DND-41 (cell line): Measurements from ENCODE around the gene MSL1.

Source experiments
- ATAC-seq: fragments of 200-7000 bp; cut with Tn5 transposase; 3 replicates; pipeline ENCODE4 v1.9.1; 2021; ENCODE audit warnings: low read depth; ENCODE audit not compliant: insufficient read depth
- DNase-seq: peaks from one replicate; pipeline ENCODE4 v3.0.0-alpha.2; 2020
- H2AFZ ChIP-seq: 2 replicates; pipeline ENCODE4 v1.6.0; 2012; ENCODE audit warnings: low read depth, low read length
- H3K27ac ChIP-seq: 2 replicates; pipeline ENCODE4 v1.5.1; 2012; ENCODE audit warnings: low read length, inconsistent platforms
- H3K27me3 ChIP-seq: fragments of 200-600 bp; sonication (generic); 2 replicates; pipeline ENCODE4 v1.6.0; 2012; ENCODE audit warnings: low read length, mild to moderate bottlenecking, inconsistent platforms; ENCODE audit not compliant: insufficient read depth, poor library complexity
- H3K36me3 ChIP-seq: 2 replicates; pipeline ENCODE4 v1.5.1; 2012; ENCODE audit warnings: low read length, inconsistent platforms; ENCODE audit not compliant: insufficient read depth
- H3K4me1 ChIP-seq: 2 replicates; pipeline ENCODE4 v1.5.1; 2012; ENCODE audit warnings: mild to moderate bottlenecking, low read length; ENCODE audit not compliant: insufficient read depth
- H3K4me2 ChIP-seq: 2 replicates; pipeline ENCODE4 v1.6.0; 2012; ENCODE audit warnings: mild to moderate bottlenecking, moderate library complexity, low read length, inconsistent platforms; ENCODE audit not compliant: insufficient read depth
- H3K4me3 ChIP-seq, 2 experiments: fragments of 200-600 bp in 1 of 2; shearing (Covaris generic) in 1 of 2; 2 replicates each; pipeline ENCODE4 v1.5.1; 2012 to 2016; ENCODE audit warnings: inconsistent platforms in 2 of 2, low read length in 2 of 2, mild to moderate bottlenecking in 2 of 2, low read depth in 1 of 2, moderate library complexity in 1 of 2
- H3K79me2 ChIP-seq: 2 replicates; pipeline ENCODE4 v1.6.0; 2012; ENCODE audit warnings: low read length, inconsistent platforms; ENCODE audit not compliant: insufficient read depth
- H3K9ac ChIP-seq: 2 replicates; pipeline ENCODE4 v1.6.0; 2012; ENCODE audit warnings: low read depth, mild to moderate bottlenecking, inconsistent platforms, low read length, moderate library complexity
- H3K9me3 ChIP-seq: 2 replicates; pipeline ENCODE4 v1.5.1; 2012; ENCODE audit warnings: low read length, moderate library complexity, mild to moderate bottlenecking, inconsistent platforms; ENCODE audit not compliant: insufficient read depth, severe bottlenecking
- H4K20me1 ChIP-seq: 2 replicates; pipeline ENCODE4 v1.6.0; 2012; ENCODE audit warnings: low read length; ENCODE audit not compliant: insufficient read depth
- CTCF ChIP-seq: IDR thresholded peaks from 2 replicates; pipeline ENCODE4 v1.5.1; 2012; ENCODE audit warnings: borderline replicate concordance, low read length, moderate library complexity, mild to moderate bottlenecking; ENCODE audit not compliant: poor library complexity, severe bottlenecking; ENCODE audit errors: extremely low read depth
- EZH2 ChIP-seq: IDR thresholded peaks from 3 replicates; pipeline ENCODE4 v1.6.1; 2012; ENCODE audit warnings: borderline replicate concordance, low read depth, mild to moderate bottlenecking, moderate library complexity, low read length, inconsistent platforms; ENCODE audit not compliant: severe bottlenecking

The MSL1 gene

GRCh38 chr17:40123811-40124114 lies 2.0 kb downstream of the MSL1 start:
- H3K4me1 ChIP-seq, result peaks cover 42% of the 10 kb centered on the region
- H3K36me3 ChIP-seq, result peaks cover 45% of the 10 kb centered on the region
- H3K27me3 ChIP-seq, result no peaks in the 10 kb centered on the region
- no peak for DNase-seq
- peak overlapping the region; percentile 75 for H3K27ac ChIP-seq
- H3K79me2 ChIP-seq, result peaks cover 71% of the 10 kb centered on the region
- peak overlapping the region; percentile 74 to 79; a peak in 3 of 4 replicates for H3K4me3 ChIP-seq
- peak overlapping the region; percentile 87 for H3K9ac ChIP-seq
- no peak overlapping the region for H2AFZ ChIP-seq
- no peak for ATAC-seq
- peak overlapping the region; percentile 78 for H3K4me2 ChIP-seq
- no peaks in the 10 kb centered on the region for H3K9me3 ChIP-seq
- peaks cover 34% of the 10 kb centered on the region for H4K20me1 ChIP-seq
- no peak for TF ChIP-seq EZH2
- no peak for TF ChIP-seq CTCF

DNA sequence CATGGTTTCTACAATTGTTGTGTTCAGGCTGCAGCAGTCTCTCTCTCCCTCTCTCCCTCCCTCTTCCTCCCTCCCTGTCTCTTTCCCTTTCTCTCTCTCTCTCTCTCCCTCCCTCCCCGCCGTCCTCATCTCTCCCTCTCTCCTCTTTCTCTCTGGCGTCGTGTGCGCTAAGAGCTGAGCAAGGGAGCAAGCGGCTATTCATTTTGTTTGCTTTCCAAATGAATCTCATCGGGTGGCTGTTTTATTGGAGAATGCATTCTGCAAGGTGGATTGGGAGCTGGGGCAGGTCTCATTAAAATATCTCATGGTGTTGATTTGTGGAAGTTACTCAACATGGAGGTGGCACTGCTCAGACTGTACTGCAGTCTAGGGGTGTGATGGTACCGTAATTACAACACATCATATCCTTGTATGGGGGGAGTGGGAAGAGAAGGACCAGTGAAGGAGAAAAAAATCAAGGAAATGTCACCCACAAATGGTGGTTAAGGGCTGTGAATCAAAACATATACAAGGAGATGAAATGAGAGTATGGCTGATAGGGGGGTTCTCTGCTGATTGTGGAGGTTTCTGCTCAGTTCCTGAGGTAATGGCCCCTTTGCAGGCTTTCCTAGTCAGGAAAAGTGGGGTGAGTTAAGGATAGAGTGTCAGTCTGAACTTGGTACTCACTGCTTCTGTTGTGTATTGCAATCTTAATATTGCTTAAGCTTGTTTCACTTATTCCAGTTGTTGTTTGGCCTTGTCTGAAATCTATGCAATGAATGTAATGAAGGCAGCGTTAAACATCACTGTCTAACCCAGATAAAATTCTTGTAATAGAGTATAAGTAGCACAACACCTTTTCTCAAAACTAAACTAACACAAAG lies 2.7 kb downstream of the MSL1 start:
- ATAC-seq, result peak; percentile 12; the same call in 2 of the 3 replicates
- no peaks in the 10 kb centered on the region for H3K27me3 ChIP-seq
- H3K9me3 ChIP-seq, result no peaks in the 10 kb centered on the region
- H3K4me2 ChIP-seq, result peak overlapping the region; percentile 78
- H3K9ac ChIP-seq, result peak overlapping the region; percentile 87
- TF ChIP-seq CTCF (no peak), EZH2 (no peak)
- H3K4me1 ChIP-seq, result peaks cover 42% of the 10 kb centered on the region
- peaks cover 77% of the 10 kb centered on the region for H3K79me2 ChIP-seq
- peak; percentile 38 for DNase-seq
- H2AFZ ChIP-seq, result no peak overlapping the region
- peak overlapping the region; percentile 74 to 79; a peak in 3 of 4 replicates for H3K4me3 ChIP-seq
- peak overlapping the region; percentile 75 for H3K27ac ChIP-seq
- H4K20me1 ChIP-seq, result peaks cover 34% of the 10 kb centered on the region
- H3K36me3 ChIP-seq, result peaks cover 53% of the 10 kb centered on the region

- Histone ChIP-seq H3K9ac (no peak overlapping the region), H3K4me1 (peaks cover 18% of the 10 kb centered on the region), H4K20me1 (peaks cover 18% of the 10 kb centered on the region), H3K27ac (no peak overlapping the region), H3K9me3 (no peaks in the 10 kb centered on the region), H3K27me3 (no peaks in the 10 kb centered on the region), H3K36me3 (peaks cover 95% of the 10 kb centered on the region), H3K4me3 (no peak overlapping the region), H3K79me2 (peaks cover 53% of the 10 kb centered on the region), H3K4me2 (no peak overlapping the region), H2AFZ (no peak overlapping the region)
- TF ChIP-seq CTCF (no peak), EZH2 (no peak)
- DNase-seq (no peak), ATAC-seq (no peak)
Measured at GRCh38 chr17:40129498-40129897, 7.7 kb downstream of the MSL1 start.
